Activated CD4-positive, alpha-beta T cell treated with anti-CD3 and anti-CD28 coated beads, Interleukin-2, Interleukin-6, amounts not matched to agents 100 ng/mL and 50 ng/mL, durations not matched to agents 16 hours and 8 hours (primary cell): ENCODE data around the gene SEMA4C.
"Not testable (repeated sequence)": the region's sequence is repeated elsewhere in the genome, so short reads cannot be mapped to it uniquely, and the experiment has no call there.

Experiments used
- DNase-seq: peaks from one replicate; pipeline ENCODE4 v3.0.0-alpha.2; 2020

The SEMA4C gene

GRCh38 chr2:96863575-96864342 lies 6.1 kb downstream of the SEMA4C start:
- no peak for DNase-seq

GRCh38 chr2:96863056-96863455 lies 6.8 kb downstream of the SEMA4C start:
- DNase-seq, result not testable (repeated sequence)

GRCh38 chr2:96861074-96861473 lies 8.8 kb downstream of the SEMA4C start:
- DNase-seq, result no peak

GRCh38 chr2:96860065-96861029 lies 9.5 kb downstream of the SEMA4C start:
- DNase-seq, result peak; percentile 33

- no peak for DNase-seq
These were observed 10.2 kb downstream of the SEMA4C start for GRCh38 chr2:96859681-96860064.

DNA sequence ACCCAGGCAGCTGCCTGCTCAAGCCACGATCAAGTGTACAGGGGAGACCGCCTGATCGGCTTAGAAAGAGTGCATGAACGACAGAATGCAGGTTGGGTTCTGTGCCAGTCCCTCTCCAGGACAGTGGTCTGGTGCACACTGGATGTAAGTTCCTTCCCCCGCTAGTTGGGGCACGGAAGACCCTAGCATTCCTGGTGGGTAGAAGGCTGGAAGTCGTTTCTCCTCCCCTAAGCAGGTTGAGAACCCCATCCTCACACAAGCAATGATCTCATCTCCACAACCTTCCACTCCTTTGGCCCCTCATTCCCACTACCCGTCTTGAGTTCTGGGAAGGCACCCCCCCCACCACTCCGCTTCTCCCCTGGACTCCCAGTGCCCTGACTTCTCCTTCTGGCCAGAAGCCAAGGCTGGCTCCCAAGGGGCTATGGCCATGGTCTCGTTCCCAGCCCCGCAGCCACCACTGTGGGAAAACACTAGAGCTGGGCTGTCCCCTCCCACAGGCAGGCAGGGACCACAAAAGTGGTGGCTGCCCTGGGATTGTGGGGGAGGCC lies 10.7 kb downstream of the SEMA4C start:
- DNase-seq, result no peak

DNA sequence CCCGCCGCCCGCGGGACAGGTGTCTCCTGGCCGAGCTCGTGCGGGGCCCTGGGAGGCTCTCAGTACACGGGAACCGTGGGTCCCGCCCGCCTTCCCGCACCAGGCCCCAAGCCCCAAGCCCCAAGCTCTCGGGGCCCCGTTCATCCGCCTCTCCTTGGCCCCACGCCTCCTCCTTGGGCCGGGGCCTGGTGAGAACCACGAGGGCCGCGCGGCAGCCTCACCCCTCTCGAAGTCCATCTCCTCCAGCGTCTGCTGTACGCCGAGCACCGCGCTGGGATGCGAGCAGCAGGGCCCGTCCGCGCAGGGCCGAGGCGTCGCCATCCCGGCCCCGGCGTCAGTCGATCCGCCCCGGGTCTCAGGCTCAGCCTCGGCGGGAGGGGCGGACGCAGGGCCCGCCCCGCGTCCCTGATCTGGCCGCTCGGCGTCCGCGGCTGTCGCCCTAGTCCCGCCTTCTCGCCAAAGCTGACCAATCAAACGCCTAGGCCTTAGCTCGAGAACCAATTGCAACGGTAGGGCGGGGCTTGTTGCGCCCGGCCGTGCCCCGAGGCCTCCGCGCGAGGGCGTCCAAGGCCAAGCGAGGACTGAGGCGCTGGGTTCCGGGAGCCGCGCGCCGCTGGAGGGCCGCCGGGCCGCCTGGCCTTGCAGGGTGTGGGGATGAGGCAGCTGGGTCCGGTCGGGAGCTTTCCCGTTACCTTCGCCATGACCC lies 12.1 kb downstream of the SEMA4C start, which contains the start of gene ANKRD39:
ANKRD39 (minus strand) TSS at position 350 of the 706 bp plus-strand sequence; CDS start at position 321, 29 bp downstream.
- peak; percentile 99 for DNase-seq

DNA sequence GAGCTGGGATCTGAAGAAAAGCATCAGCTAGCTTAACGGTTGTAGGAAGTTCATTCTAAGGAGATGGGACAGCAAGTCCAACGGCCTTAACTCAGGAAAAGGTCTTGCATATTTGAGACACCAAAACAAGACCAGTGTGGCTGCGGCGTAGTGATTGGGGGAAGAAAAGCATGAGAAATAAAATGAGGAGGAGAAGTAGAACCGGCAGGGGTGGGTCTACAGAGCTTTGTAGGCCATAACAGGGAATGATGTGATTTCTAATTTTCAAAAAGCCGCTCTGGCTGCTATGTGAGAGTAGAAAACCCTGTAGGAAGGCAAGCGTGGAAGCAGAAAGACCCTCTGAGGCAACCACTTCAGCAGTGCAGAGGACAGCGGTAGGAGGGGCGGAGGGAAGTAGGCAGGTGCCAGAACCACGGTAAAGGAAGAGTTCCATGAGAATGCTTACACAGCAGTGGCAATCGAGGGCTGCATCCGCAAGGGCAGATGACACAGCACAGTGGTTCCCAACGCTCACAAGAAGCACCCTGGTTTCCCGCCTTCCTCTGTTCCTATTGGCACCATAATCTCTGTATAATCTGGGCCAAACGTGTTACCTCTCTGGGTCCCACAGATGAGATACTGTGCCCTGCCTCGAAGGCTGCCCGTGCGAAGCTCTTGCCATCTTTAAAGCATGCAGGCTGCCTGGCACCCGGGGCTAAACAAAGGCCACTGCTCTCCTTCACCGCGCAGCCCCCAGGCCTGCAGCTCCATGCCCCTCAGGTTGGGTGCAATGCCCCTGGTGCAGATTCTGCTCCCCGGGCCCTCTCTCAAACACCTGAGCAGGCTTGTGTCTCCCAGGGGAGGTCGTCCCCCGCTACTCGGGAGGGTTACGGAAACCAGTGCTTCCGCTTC lies 12.9 kb downstream of the SEMA4C start:
- DNase-seq, result peak; percentile 67

DNA sequence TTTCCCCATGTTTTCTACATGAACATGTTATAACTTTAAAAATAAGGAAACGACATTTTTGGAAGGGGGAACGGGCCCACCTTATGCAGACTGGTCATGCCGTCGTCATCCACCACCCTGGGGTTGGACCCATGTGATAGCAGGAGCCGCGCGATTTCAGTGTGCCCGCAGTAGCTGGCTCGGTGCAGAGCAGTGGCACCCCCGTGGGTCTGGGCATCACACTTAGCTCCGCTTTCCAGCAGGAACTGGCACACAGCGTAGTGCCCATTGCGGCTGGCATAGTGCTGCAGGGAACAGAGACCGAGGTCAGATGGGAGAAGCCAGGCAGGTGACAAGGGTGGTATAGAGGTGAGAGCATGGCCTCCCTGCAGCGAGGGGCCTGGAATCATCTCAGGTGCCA lies 16.6 kb downstream of the SEMA4C start:
- no peak for DNase-seq

DNA sequence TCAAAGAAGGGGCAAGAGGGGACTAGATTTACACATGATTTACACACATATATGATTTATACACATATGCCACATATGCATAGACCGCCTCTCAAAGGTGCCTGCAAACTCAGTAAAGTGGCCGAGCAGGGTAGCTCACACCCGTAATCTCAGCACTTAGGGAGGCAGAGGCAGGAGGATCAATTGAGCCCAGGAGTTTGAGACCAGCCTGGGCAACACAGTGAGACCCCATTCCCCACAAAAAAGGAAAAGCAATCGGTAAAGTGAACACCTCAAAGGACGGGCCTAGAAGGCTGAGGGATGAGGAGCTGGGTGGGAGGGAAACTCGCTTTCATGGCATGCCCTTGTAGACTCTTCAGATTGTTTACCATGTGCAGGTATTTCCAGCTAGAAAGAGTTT lies 17.2 kb downstream of the SEMA4C start:
- DNase-seq, result no peak

- DNase-seq, result no peak
These were observed 21.6 kb downstream of the SEMA4C start for GRCh38 chr2:96848264-96848663.

GRCh38 chr2:96847586-96847985 lies 22.3 kb downstream of the SEMA4C start:
- DNase-seq, result no peak

DNA sequence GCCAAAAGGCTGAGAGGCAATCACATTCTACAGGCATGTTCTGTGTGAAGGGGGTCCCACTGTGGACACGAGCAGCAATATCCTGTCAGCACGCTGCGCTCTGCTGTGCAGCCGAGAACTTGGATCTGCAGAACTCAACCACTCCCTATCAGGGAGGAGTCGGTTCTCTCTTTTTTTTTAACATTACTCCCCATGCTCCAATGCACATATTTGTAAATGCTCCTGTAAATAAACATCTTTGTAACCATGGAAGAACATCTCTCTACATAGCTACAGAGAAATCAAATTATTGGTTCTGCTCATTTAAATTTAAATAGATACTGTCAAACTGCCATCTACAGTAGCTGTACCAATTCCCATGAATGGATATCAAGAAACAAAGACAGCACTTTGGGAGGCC lies 23.1 kb downstream of the SEMA4C start:
- no peak for DNase-seq

DNA sequence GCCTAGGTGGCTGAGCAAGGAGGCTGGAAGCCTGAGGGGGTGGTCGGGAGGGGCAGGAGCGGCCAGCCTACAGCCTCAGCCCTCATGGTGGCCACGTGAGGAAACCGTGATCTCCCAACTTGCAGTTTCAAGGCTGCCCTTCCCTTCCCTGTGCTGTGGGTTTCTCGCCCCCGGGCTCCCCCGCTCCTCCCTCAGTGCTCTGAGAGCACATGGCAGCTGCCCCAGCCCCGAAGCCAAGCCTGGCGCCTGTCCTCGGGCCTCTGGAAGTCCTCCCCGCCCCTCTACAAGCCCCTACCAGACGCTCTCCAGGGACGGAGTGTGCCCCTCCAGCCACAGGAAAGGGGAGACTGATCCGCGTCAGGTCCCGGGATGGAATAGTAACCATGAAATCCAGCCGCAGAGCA lies 25.5 kb downstream of the SEMA4C start:
- DNase-seq, result no peak

GRCh38 chr2:96843538-96844268 lies 26.2 kb downstream of the SEMA4C start, which contains the start of gene ANKRD23:
Gene ANKRD23, minus strand, starts transcription at chr2:96844021. Its CDS starts 29 bp downstream, at chr2:96843992.
- DNase-seq, result no peak

DNA sequence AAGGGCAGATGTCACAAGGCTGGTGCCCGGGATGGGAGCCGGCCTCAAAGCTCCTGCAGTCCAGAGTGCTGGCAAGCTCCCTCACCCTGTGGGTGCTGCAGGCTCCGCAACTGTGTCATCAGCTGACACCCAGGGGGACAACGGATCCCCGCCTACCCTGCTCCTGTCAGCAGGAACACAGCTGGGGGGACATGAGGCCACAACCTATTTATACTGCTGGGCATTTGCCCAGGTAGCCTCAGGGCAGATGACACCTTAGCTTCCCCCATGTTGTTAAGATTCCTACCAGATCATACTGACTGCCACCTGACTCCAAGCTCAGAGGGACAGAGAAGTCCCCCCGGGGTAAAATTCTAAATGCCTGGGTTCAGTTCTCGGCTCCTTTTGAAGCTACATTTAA lies 27.3 kb downstream of the SEMA4C start:
- DNase-seq, result no peak

DNA sequence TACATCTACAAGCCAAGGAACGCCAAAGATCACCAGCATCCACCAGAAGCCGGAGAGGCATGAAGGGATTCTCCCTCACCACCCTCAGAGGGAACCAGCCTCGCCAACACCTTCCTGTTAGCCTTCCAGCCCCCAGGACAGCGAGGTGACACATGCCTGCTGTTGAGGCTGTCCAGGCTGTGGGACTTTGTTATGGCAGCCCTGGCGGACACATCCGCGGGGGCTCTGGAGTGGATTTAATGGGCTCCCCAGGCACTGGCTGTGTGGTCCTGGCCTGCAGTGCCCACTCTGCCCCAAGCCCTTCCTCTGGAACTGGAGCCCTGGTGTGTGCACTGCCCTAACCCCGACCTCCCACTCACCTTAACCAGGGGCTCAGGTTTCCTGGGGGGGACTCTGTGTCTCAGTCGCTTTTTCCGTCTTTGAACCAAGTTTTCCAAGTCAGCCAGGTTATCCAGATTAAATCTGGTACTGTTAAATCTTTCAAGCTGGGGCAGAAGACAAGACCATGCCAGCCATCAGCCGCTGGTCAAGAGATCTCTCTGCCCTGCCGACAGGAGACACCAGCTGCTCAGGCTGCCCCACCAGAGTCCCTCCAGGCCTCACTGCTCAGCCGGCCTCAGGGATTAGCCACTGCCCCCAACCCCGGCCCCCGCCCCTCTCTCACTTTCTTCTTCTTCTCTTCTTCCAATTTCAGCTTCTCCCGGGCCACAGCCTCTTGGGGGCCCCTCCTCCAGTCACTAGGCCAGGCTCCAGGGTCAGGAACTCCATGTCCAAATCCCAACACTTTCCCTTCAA lies 28.0 kb downstream of the SEMA4C start:
- no peak for DNase-seq

GRCh38 chr2:96839875-96840850 lies 29.7 kb downstream of the SEMA4C start:
- no peak for DNase-seq
